ENCODE data around the gene ELL.

Gene ELL

DNA sequence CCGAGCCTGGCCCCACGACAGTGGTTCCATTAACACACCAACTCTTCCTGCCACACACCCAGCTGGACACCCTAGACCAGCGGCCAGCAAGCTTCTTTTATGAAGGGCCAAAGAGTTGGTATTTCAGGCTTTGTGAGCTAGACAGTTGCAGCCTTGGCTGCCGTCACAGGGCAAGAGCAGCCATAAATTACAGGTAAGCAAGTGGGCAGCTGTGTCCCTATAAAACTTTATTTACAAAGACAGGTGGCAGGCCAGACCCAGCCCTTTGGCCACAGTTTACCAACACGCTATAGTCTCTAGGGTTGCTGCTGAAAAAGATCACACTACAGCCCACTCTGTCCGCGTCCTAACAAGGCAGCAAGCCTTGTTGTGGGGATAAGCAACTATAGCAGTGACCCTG, 13.3 kb downstream of the ELL start:
- H2BK12ac ChIP-seq (ENCODE audit: low read length) = no peak overlapping the region
- H3K9me3 ChIP-seq (replicated peaks in 1 of 2; ENCODE audit: control insufficient read depth in 2 of 2, insufficient read depth in 1 of 2, low read depth in 1 of 2, low read length in 2 of 2) = no peaks in the 10 kb centered on the region
- H3K27me3 ChIP-seq (ENCODE audit: control insufficient read depth in 3 of 3, insufficient read depth in 3 of 3, low read depth in 1 of 3, low read length in 3 of 3) = no peaks in the 10 kb centered on the region
- DNase-seq (ENCODE audit: low spot score) = no peak
- no peak overlapping the region for H3K9ac ChIP-seq (ENCODE audit: low read depth, low read length, poor library complexity)
- WGBS, 2 donors (ENCODE audit: extremely low coverage in 2 of 2, insufficient read length in 2 of 2, insufficient replicate concordance in 1 of 2) = no CpG with 5 or more reads among the region's 7 CpGs
- H3K4me1 ChIP-seq (ENCODE audit: control insufficient read depth in 2 of 2, insufficient read depth in 1 of 2, low read depth in 1 of 2, low read length in 2 of 2) = peaks cover 0 to 4% of the 10 kb centered on the region in 2 donors
- no peak overlapping the region for H4K8ac ChIP-seq (ENCODE audit: low read depth, low read length)
- no peak overlapping the region for H2BK5ac ChIP-seq (ENCODE audit: low read length)
- H3K23ac ChIP-seq (ENCODE audit: low read depth, low read length, poor library complexity) = no peak overlapping the region
- no peak overlapping the region for H2BK120ac ChIP-seq (ENCODE audit: low read depth, low read length)
- no peak overlapping the region for H3K18ac ChIP-seq (ENCODE audit: low read length)
- no peak overlapping the region for H2BK15ac ChIP-seq (ENCODE audit: low read length)
- H3K79me1 ChIP-seq (ENCODE audit: low read depth, low read length) = peaks cover 16% of the 10 kb centered on the region
- H3K14ac ChIP-seq (ENCODE audit: low read length) = no peak overlapping the region
- H2AK5ac ChIP-seq (ENCODE audit: low read depth, low read length) = no peak overlapping the region
- H3K36me3 ChIP-seq (replicated peaks in 1 of 2; ENCODE audit: control insufficient read depth in 2 of 2, insufficient read depth in 2 of 2, low read length in 2 of 2) = no peaks in the 10 kb centered on the region
- H3K4me3 ChIP-seq (ENCODE audit: low read length in 2 of 2) = no peak overlapping the region
- H3K4me2 ChIP-seq (ENCODE audit: insufficient read depth, low read length, poor library complexity, severe bottlenecking) = no peak overlapping the region
- H4K91ac ChIP-seq (ENCODE audit: low read depth, low read length, poor library complexity) = no peak overlapping the region
- H3K27ac ChIP-seq (replicated peaks; ENCODE audit: low read length) = no peak overlapping the region
- no peak overlapping the region for H3K4ac ChIP-seq (ENCODE audit: low read length)
- no peak overlapping the region for H2AFZ ChIP-seq (ENCODE audit: low read length)

DNA sequence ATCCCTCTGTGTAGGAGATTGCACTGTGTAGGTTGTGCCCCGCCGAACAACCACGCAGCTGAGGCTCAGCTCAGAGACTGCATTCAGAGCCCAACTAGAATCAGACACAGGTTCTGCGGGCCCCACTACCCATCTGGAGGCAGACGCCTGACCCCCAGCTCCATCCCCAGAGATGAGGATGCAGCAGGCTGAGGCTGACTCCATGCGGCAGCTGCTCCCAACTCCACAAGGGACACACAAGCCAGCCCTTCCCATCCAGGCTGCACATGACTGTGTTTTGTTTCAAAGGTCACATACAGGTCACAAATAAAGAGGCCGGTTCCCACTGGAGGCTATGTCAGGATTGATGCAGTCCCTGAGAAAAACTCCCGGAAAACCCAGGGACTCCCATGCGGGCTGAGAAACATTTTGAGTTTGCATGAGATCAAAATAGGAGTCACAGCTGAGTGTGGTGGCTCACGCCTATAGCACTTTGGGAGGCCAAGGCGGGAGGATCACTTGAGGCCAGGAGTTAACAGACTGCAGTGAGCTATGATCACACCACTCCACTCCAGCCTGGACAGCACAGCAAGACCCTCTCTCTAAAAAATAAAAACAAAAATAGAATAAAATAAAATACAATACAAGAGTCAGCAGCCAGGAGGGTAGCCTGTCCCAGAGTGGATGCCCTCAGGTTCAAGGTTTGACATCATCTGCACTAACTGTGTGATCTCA, 14.0 kb downstream of the ELL start:
- H3K23ac ChIP-seq (ENCODE audit: low read depth, low read length, poor library complexity) = no peak overlapping the region
- WGBS, 2 donors (ENCODE audit: extremely low coverage in 2 of 2, insufficient read length in 2 of 2, insufficient replicate concordance in 1 of 2) = no CpG with 5 or more reads among the region's 11 CpGs
- H2BK15ac ChIP-seq (ENCODE audit: low read length) = no peak overlapping the region
- no peaks in the 10 kb centered on the region for H3K9me3 ChIP-seq (replicated peaks in 1 of 2; ENCODE audit: control insufficient read depth in 2 of 2, insufficient read depth in 1 of 2, low read depth in 1 of 2, low read length in 2 of 2)
- no peak overlapping the region for H3K4ac ChIP-seq (ENCODE audit: low read length)
- no peak overlapping the region for H2BK12ac ChIP-seq (ENCODE audit: low read length)
- peaks cover 15% of the 10 kb centered on the region for H3K79me1 ChIP-seq (ENCODE audit: low read depth, low read length)
- no peak for DNase-seq (ENCODE audit: low spot score)
- peaks cover 0 to 4% of the 10 kb centered on the region in 2 donors for H3K4me1 ChIP-seq (ENCODE audit: control insufficient read depth in 2 of 2, insufficient read depth in 1 of 2, low read depth in 1 of 2, low read length in 2 of 2)
- H3K14ac ChIP-seq (ENCODE audit: low read length) = no peak overlapping the region
- no peak overlapping the region for H2BK5ac ChIP-seq (ENCODE audit: low read length)
- H3K27ac ChIP-seq (replicated peaks; ENCODE audit: low read length) = no peak overlapping the region
- no peak overlapping the region for H2AFZ ChIP-seq (ENCODE audit: low read length)
- no peaks in the 10 kb centered on the region for H3K36me3 ChIP-seq (replicated peaks in 1 of 2; ENCODE audit: control insufficient read depth in 2 of 2, insufficient read depth in 2 of 2, low read length in 2 of 2)
- H4K91ac ChIP-seq (ENCODE audit: low read depth, low read length, poor library complexity) = no peak overlapping the region
- no peaks in the 10 kb centered on the region for H3K27me3 ChIP-seq (ENCODE audit: control insufficient read depth in 3 of 3, insufficient read depth in 3 of 3, low read depth in 1 of 3, low read length in 3 of 3)
- no peak overlapping the region for H3K18ac ChIP-seq (ENCODE audit: low read length)
- H3K4me2 ChIP-seq (ENCODE audit: insufficient read depth, low read length, poor library complexity, severe bottlenecking) = no peak overlapping the region
- no peak overlapping the region for H2BK120ac ChIP-seq (ENCODE audit: low read depth, low read length)
- H2AK5ac ChIP-seq (ENCODE audit: low read depth, low read length) = no peak overlapping the region
- H3K4me3 ChIP-seq (ENCODE audit: low read length in 2 of 2) = no peak overlapping the region
- no peak overlapping the region for H4K8ac ChIP-seq (ENCODE audit: low read depth, low read length)
- H3K9ac ChIP-seq (ENCODE audit: low read depth, low read length, poor library complexity) = no peak overlapping the region

DNA sequence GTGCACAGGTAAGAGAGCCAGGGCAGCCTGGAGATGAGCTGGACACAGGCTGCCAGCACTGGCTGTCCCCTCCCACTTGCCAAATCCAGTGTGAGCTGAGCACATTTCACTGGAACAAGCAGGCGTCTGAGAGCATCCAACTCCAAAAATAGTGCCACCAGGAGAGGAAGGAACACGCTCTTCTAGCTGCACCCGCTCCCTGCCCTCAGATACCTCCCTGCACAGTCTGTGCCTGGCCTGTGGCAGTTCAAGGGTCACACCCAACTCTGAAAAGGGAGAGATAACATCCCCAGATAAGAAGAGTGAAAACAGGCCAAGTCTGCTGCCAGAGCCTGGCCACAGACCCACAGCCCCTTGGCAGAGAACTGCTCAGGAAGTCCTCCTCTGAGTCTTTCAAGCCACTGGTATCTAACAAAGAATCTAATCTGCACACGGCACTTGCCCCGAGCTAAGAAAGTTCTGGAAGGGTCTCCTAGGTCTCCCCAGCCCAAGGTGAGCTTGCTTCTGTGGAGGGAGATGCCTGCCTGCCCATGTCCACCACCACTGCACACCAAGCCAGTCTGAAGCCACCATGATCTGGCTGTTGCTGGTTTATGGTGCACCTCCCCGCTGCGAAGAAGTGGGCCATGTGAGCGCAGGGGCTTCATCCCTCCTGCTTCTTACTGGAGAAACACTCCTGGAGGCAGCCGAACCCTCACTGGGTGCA, 14.7 kb downstream of the ELL start:
- H3K9me3 ChIP-seq (replicated peaks in 1 of 2; ENCODE audit: control insufficient read depth in 2 of 2, insufficient read depth in 1 of 2, low read depth in 1 of 2, low read length in 2 of 2) = no peaks in the 10 kb centered on the region
- peaks cover 15% of the 10 kb centered on the region for H3K79me1 ChIP-seq (ENCODE audit: low read depth, low read length)
- no peak overlapping the region for H3K14ac ChIP-seq (ENCODE audit: low read length)
- peaks cover 0 to 4% of the 10 kb centered on the region in 2 donors for H3K4me1 ChIP-seq (ENCODE audit: control insufficient read depth in 2 of 2, insufficient read depth in 1 of 2, low read depth in 1 of 2, low read length in 2 of 2)
- H3K36me3 ChIP-seq (replicated peaks in 1 of 2; ENCODE audit: control insufficient read depth in 2 of 2, insufficient read depth in 2 of 2, low read length in 2 of 2) = no peaks in the 10 kb centered on the region
- H4K8ac ChIP-seq (ENCODE audit: low read depth, low read length) = no peak overlapping the region
- H3K9ac ChIP-seq (ENCODE audit: low read depth, low read length, poor library complexity) = peak overlapping the region; percentile 54
- no CpG with 5 or more reads among the region's 9 CpGs for WGBS, 2 donors (ENCODE audit: extremely low coverage in 2 of 2, insufficient read length in 2 of 2, insufficient replicate concordance in 1 of 2)
- H3K27ac ChIP-seq (replicated peaks; ENCODE audit: low read length) = no peak overlapping the region
- no peak overlapping the region for H3K4me2 ChIP-seq (ENCODE audit: insufficient read depth, low read length, poor library complexity, severe bottlenecking)
- H3K27me3 ChIP-seq (ENCODE audit: control insufficient read depth in 3 of 3, insufficient read depth in 3 of 3, low read depth in 1 of 3, low read length in 3 of 3) = no peaks in the 10 kb centered on the region
- H4K91ac ChIP-seq (ENCODE audit: low read depth, low read length, poor library complexity) = no peak overlapping the region
- H2AK5ac ChIP-seq (ENCODE audit: low read depth, low read length) = no peak overlapping the region
- no peak overlapping the region for H2BK5ac ChIP-seq (ENCODE audit: low read length)
- no peak overlapping the region for H3K4ac ChIP-seq (ENCODE audit: low read length)
- no peak overlapping the region for H2BK12ac ChIP-seq (ENCODE audit: low read length)
- peak overlapping the region; percentile 86 for H3K23ac ChIP-seq (ENCODE audit: low read depth, low read length, poor library complexity)
- H3K4me3 ChIP-seq (ENCODE audit: low read length in 2 of 2) = no peak overlapping the region
- H2BK120ac ChIP-seq (ENCODE audit: low read depth, low read length) = no peak overlapping the region
- no peak overlapping the region for H2BK15ac ChIP-seq (ENCODE audit: low read length)
- no peak for DNase-seq (ENCODE audit: low spot score)
- H2AFZ ChIP-seq (ENCODE audit: low read length) = no peak overlapping the region
- H3K18ac ChIP-seq (ENCODE audit: low read length) = no peak overlapping the region

- no CpG with 5 or more reads among the region's 19 CpGs for WGBS, 2 donors (ENCODE audit: extremely low coverage in 2 of 2, insufficient read length in 2 of 2, insufficient replicate concordance in 1 of 2)
- peak overlapping the region; percentile 86 for H3K23ac ChIP-seq (ENCODE audit: low read depth, low read length, poor library complexity)
- H3K27me3 ChIP-seq (ENCODE audit: control insufficient read depth in 3 of 3, insufficient read depth in 3 of 3, low read depth in 1 of 3, low read length in 3 of 3) = no peaks in the 10 kb centered on the region
These were observed 15.6 kb downstream of the ELL start for GRCh38 chr19:18506101-18506930.

More at GRCh38 chr19:18506101-18506930, 15.6 kb downstream of the ELL start:
- H3K4ac ChIP-seq (ENCODE audit: low read length) = peak overlapping the region; percentile 87
- no peak overlapping the region for H3K27ac ChIP-seq (replicated peaks; ENCODE audit: low read length)
- no peak overlapping the region for H3K4me2 ChIP-seq (ENCODE audit: insufficient read depth, low read length, poor library complexity, severe bottlenecking)
- H2BK15ac ChIP-seq (ENCODE audit: low read length) = no peak overlapping the region
- no peak for DNase-seq (ENCODE audit: low spot score)
- no peaks in the 10 kb centered on the region for H3K9me3 ChIP-seq (replicated peaks in 1 of 2; ENCODE audit: control insufficient read depth in 2 of 2, insufficient read depth in 1 of 2, low read depth in 1 of 2, low read length in 2 of 2)
- peaks cover 19% of the 10 kb centered on the region for H3K79me1 ChIP-seq (ENCODE audit: low read depth, low read length)
- H3K36me3 ChIP-seq (replicated peaks in 1 of 2; ENCODE audit: control insufficient read depth in 2 of 2, insufficient read depth in 2 of 2, low read length in 2 of 2) = no peaks in the 10 kb centered on the region
- H2AFZ ChIP-seq (ENCODE audit: low read length) = no peak overlapping the region
- H3K14ac ChIP-seq (ENCODE audit: low read length) = no peak overlapping the region
- no peak overlapping the region for H2BK5ac ChIP-seq (ENCODE audit: low read length)
- peak overlapping the region; percentile 1 for H2AK5ac ChIP-seq (ENCODE audit: low read depth, low read length)
- H3K4me1 ChIP-seq (ENCODE audit: control insufficient read depth in 2 of 2, insufficient read depth in 1 of 2, low read depth in 1 of 2, low read length in 2 of 2) = peaks cover 0 to 4% of the 10 kb centered on the region in 2 donors
- H2BK120ac ChIP-seq (ENCODE audit: low read depth, low read length) = no peak overlapping the region
- H2BK12ac ChIP-seq (ENCODE audit: low read length) = no peak overlapping the region
- H3K4me3 ChIP-seq (ENCODE audit: low read length in 2 of 2) = no peak overlapping the region
- H3K18ac ChIP-seq (ENCODE audit: low read length) = no peak overlapping the region
- no peak overlapping the region for H4K8ac ChIP-seq (ENCODE audit: low read depth, low read length)
- no peak overlapping the region for H4K91ac ChIP-seq (ENCODE audit: low read depth, low read length, poor library complexity)
- peak overlapping the region; percentile 15 for H3K9ac ChIP-seq (ENCODE audit: low read depth, low read length, poor library complexity)
